Activated CD8-positive, alpha-beta memory T cell treated with anti-CD3 and anti-CD28 coated beads, Interleukin-2, amount 50 U/mL, for 24 hours (primary cell): ENCODE measurements around the gene CEP112.
A peak's percentile ranks its signal among the peaks of the same experiment; 100 is the strongest.

Source experiments
- DNase-seq: peaks from one replicate; pipeline ENCODE4 v3.0.0-alpha.2; 2020; ENCODE audit errors: extremely low read depth

The CEP112 gene

DNA sequence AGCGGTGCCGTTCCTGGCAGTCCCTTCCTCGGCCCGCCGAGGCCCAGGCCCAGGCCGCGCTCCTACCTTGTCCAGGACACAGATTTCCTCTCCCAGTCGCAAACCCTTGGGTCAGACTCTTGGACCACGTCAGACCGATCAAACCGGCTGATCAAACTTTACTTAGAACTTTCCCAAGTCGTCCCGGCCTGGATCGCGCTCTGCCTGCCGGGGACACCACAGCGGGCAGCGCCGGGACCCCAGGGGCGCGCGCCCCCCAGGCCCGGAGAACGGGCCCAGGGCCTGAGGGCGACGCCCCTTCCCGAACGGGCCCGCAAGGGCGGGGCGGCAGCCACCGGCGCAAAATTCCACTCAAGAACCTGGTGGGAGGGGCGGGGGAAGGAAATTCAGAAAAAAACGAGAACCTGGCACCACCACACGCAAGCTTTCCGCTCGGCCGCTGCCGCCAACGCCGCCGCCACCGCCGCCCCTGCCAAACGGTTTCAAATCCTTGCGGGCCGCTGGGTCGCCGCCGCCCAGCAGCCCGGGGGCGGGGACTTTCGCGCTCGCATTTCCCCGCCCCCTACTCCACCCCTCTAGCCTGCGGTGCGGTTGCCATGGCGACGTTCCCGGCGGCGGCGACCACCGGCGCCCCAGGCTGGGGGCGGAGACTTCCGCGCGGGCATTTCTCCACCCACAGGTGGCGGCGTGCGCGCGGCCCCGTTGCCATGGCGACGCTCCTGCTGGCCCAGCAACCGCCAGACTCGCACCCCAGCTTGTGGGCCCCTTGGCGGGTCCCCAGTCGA lies at the start of gene CEP112:
Gene CEP112, minus strand, starts transcription at position 541 of the 785 bp plus-strand sequence.
- DNase-seq, result peak; percentile 56

DNA sequence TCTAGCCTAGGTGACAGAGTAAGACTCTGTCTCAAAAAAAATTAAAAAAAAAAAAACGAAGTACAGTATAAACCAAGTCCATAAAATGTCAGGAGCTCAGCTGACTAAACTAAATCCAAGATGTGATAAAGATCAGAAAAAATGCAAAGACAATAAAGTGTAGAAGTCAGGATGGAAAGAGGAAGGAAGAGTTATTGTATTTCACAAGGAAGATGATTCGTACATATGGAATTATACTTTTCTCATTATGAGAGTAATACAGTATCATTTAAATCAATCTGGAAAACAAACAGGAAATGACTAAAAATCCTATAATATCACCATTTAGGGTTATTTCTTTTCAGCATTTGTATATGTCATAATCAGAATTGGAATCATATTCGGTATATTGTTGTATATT lies 48.7 kb upstream of the CEP112 start:
- DNase-seq, result no peak

DNA sequence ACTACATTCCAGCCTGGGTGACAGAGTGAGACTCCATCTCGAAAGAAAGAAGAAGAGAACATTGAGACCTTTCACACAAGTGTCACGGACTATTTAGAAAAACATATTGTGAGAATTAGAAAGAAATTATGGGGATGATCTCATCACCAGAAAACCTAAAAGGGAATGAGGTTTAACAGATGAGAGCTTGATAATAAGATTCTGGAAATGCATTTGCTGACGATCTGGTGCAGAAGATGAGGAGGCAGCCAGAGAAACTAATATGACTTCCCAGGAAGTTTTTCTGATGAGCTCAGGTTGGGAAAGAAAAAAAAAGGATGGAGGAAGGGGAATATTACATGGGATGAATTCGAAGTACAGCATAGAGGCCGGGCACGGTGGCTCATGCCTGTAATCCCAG lies 48.1 kb upstream of the CEP112 start:
- DNase-seq, result no peak

DNA sequence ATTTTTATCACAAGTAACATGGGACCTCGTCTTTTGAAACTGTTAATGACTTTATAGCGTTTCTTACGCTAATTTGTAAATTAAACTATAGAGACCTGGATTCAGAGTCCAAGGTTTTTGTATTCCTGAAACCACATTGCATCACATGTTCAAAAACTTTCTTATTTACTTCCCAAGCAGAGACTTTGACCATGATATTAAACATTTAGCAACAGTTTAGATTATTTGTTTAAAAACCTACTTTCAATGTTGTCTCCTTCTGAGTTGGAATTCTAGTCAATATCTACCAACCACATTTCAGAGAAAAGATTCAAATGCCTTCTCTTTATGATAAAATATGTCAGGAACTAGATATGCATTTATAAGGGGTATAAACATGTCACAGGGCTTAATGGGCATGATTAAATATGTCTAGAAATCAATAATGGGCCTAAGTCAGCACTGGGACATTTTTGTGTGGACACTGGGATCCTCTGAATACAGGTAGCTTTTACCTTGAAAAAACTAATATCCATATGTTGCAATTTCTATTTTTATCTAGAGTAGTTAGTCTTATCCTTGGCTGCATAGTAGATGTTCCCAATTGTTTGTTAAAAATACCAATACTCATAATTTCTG lies 43.6 kb upstream of the CEP112 start:
- DNase-seq, result no peak

DNA sequence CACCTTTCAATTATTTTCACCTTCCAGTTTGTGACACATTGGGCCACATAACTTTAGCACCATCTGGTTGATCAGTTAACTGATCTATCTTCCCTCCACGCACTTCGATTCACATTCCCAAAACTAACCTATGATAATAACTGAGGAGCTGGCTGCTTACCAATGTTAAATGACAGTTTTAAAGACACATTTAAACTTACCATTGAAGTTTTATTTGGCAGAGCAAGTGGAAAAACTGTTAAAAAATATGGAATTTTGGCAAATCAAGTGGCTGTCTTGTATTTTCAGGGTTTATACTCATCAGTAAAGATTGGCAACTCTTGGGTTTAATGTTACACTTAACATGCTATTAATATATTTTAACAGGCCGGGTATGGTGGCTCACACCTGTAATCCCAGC lies 42.7 kb upstream of the CEP112 start:
- DNase-seq, result no peak

DNA sequence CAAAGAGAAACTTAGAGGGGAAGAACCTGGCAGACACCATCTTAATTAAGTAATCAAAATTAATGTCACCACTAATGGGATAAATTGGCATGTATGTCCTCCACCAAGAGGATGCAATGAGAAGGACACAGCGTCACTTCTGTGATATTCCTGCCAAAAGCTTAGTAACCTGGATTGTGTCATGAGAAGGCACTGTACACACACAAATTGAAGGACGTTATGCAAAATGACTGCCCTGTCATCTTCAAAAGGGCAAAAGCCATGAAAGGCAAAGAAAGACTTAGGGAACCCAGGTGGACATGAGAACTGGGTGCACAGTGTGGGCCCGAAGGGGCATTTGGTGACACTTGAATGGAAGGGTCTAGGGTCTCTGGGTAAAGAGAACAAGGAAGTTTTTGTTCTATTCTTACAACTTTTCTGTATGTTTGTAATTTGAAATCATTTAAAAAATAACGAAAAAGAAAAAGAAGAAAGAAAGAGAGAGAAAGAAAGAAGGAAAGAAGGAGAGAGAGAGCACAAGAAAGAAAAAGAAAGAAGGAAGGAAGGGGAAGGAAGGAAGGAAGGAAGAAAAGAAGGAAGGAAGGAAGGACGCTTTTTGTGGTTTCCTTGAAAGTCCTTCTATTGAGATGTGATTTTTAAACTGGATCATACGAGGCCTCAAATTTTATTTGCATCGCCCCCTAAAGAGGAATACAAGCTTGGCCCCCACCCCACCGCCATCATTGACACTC lies 41.3 kb upstream of the CEP112 start:
- no peak for DNase-seq

DNA sequence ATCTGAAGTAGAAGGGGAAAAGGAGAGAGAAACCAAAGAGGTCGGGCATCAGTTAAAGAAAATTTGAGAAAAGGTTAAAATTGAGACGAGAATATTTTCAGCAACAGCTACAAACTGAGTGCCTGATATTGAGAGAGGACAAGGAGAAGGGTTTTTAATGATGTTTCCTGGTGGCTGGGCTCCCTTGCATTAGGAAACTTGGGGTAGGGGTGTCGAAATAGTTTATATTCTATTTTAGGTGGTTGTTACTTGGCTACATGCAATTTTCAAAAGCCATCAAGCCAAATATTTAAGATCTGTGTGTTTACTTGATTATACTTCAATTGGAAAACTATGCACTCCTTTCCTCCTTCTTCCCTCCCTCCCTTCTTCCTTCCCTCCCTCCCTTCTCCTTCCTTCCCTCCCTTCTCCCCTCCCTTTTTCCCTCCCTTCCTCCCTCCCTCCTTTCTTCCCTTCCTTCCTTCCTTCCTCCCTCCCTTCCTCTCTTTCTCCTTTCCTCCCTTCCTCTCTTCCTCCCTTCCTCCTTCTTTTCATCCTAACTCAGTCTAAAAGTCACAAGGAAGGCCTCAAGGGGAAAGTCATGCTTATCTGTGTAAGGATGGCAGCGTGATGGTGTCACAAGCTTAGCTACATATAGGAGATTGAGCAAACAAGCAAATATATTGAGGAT lies 39.1 kb upstream of the CEP112 start:
- DNase-seq, result no peak

DNA sequence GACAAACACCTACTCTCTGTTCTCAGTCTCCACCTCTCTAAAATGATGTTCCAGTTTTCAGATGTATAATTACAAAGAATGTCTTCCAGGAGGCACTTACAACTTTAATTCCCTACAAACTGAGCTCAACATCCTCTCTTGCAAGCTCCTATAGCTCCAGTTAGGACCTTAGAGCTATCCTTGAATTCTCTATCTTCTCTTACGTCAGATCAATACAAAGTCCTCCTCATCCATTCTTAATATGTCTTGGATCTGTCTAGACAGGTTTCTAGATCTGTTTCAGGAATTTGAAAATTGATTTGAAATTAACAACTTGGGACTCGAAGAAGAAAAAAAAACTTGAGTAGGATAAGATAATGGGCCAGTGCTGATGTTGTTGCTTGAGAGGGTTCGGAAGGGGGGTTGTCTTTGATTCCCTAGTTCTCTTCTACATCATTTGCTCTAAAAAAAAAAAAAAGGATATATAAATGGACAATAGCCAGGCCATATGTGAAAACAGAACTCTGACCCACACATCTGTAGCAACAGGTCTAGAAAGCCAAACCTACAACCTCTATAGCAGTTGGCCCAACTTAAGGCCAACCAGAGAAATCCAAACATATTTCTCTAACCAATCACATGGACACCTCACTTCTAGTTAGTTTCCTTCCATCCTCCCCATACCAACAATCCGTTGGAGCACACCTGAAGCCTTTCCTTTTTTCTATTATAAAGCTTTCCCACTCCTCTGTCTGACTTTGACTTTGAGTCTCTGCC lies 38.0 kb upstream of the CEP112 start:
- no peak for DNase-seq

DNA sequence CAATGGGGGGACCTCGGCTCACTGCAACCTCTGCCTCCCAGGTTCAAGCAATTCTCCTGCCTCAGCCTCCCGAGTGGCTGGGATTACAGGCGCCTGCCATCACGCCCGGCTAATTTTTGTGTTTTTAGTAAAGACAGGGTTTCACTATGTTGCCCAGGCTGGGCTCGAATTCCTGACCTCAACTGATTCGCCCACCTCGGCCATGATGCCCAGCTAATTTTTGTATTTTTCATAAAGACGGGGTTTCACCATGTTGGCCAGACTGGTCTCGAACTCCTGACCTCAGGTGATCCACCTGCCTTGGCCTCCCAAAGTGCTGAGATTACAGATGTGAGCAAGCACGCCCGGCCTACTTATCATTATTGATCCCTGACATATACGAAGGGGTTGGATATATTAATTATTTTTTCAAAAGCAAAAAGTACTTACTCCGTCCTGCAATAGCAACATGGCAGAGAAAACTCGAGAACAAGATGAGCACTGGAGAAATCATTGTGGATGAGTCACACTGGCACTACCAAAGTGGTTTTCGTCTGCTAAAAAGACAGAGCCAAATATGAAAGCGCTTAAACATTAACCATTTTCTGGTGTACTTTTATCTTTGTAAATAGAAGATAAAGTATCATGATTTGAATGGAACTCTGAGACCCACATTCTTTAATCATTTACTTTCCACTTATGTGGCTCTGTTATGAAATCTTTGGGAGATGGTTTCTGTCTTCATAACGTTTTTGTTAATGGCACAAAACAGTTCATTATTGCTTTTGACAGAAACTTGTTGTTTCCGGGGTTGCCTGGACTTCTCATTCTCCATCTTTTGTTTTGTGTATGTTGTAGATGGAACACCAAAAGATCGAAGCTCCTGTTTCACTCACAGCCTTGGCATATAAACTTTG lies 37.2 kb upstream of the CEP112 start, which contains the start of gene APOH:
Gene APOH, minus strand, starts transcription at position 529 of the 896 bp plus-strand sequence. Its CDS starts 36 bp downstream, at position 493.
- DNase-seq, result no peak

DNA sequence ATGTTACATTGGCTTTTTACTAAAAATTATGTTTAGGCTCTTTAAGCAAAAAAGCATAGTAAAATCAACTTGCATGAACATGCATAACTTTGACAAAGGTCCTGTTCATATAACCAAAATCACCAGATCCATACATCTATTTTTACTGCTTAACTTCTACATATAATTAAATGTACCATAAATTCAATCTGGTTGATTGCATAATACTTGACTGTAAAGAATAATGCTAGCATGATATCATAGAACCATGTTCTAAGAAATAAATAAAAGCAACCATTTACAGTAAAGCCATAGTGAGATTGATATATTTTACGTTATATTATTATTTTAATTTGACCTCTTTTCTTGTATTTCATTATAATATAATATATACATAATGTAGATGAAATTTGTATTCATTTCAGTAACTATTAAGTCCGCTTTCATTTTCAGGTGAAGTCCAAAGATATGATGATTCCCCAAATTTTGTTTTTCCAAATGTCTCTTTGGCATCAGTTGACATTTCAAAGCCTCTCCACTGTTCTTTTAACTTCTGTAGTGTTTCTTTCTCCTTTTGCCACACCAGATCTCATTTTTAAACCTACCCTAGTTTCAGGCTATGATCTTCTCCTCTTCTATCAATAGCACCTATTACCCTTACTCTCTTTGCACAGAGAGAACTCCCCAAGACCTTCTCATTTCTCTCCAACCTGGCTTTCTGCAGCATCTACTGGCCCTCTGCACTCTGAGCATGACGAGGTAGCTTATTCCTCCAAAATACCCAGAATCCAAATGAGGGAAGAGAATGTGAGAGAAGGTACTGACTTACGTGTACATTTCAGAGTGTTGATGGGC lies 35.5 kb upstream of the CEP112 start:
- no peak for DNase-seq

DNA sequence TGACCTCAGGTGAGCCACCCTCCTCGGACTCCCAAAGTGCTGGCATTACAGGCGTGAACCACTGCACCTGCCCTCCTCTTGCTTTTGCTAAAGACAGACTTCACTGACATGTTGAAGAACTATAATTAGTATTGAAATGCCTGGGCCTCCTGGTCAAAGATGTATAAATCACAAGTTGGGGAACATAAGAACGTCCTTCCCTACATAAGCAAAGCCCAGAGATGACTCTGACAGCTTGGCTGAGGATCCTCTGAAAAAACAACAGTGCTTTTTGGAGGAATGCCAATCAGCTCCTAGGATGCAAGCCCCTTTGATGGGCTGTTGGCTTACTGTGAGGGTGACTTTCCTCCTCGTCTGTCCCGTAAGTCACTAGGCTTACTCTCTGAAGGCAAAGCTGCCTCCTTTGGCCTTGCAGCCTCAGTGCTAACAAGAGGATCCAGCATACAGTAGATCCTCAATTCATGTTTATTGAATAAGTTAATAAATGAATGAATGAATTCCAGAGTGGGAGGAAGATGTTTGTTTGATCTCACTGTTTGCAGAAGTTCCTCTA lies 30.9 kb upstream of the CEP112 start:
- no peak for DNase-seq

DNA sequence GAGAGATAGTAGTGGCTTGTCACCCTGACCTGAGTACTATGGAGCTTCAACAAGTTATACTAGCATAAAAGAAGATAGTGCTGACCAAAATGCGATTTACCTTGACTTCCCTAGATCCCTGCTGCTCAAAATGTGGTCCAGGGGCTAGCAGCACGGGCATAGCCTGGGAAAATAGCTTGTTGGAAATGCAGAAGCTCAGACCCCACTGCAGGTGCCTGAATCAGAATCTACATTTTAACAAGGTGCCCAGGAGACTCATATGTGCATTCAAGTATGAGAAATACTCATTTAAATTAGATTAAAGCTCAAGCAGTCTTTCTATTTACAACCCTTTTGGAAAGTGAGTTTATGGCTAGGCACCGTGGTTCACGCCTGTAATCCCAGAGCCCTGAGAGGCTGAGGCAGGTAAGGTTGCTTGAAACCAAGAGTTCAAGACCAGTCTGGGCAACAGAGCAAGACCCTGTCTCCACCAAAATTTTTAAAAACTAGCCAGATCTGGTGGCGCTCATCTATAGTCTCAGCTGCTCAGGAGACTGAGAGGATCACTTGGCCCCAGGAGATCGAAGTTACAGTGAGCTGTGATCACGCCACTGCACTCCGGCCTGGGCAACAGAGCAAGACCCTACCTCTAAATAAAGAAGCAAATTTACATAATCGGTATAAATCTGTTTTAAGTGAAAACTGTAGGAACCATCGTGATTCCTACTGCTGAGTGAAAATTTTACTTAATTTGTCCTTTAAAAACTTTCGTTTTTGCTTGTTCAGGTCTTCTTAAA lies 30.0 kb upstream of the CEP112 start:
- DNase-seq, result no peak

DNA sequence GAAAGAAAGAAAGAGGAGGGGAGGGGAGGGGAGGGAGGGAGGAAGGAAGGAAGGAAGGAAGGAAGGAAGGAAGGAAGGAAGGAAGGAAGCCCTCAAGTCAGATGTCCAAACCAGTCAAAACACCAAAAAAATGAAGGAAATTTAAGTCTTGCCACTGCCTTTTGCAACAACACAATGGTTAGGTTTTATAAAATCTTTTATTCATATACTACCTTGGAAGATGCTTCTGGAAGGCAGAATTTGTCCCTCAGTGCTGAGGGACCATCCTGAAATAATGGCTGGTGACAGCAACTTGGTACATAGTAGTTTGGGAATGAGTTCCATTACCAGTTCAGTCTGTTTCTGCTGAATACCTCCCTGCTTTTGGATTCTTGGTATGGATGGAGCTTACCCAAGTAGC lies 29.4 kb upstream of the CEP112 start:
- no peak for DNase-seq

DNA sequence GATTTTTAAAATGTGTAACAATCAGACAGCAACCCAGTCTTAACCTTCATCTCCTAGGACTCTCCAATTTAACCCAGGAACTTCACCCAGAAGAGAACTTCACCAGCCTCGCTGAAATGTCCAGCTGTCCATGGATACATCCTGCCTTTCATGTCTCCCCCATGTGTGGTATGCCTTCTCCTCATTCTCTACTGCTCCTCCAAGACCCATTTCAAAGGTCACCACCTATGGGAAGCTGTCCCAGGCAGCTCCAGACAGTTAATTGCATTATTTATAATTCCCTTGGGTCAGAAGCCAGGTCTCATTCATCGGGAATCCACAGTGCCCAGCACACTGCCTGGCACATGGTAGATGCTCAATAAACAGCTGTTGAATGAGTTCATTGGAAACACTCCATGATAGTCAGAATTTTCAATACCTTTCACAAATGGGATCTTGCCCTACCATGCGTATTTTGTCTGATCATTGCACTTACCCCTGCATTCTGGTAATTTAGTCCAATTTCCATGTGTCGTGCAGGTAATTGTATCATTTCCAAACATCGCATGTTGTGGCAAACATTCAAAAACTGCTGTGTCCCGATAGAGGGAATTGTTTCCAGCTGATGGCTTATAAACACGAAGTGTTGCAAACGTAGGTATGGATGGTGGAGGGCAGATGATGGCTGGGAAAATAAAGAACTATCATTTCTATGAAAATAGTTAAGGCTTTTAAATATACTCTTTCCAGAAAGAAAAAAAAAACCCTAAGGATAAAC lies 28.3 kb upstream of the CEP112 start:
- no peak for DNase-seq

DNA sequence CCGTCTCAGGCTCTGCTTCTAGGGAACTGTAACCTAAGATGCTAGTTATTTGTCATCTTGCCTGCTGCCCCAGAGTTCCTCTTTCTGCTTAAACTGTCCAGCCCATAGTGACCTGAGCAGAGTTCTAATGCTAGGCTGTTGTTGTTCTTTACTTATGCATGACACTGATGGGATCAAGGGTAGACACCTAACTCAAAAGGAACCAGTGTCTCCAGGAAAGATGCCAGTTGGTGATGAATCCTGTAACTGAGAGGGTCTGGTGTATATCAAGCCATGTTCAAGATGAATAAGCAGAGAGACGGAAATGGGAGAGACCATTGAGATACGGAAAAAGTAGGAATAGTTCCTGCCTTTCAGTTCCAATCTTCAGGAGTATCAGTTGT lies 23.6 kb upstream of the CEP112 start:
- no peak for DNase-seq

DNA sequence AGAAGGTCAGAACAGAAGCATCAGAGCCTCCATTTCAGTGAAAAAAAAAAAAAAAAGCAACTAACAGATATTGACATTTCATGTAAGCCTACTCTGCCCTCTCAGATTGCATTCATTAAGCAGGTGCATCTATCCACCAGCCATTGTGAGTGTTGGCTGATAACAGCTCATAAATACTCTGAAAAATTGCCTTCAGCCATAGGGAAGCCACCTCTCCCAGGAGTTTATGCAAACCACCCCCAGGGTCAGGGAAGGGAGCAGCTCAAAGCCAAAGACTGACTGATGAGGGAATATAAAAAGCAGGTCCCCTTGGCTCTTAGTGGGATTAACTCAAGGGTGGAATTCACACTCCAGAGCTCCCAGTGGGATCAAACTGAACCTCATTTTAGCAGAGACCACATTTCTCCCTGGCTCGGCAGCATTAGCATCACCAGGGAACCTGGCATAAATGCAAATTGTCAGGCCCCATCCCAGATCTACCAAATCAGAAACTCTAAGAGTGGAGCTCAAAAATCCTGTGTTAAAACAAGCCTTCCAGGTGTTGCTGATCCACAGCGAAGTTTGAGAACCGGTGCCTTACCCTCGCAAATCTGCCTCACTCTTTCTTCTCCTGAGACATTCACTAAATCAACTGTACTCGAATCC lies 23.1 kb upstream of the CEP112 start:
- DNase-seq, result no peak
